Stomach (tissue), 4 donors: Measurements from ENCODE around the gene SMCHD1.

Source experiments
- CTCF ChIP-seq, 7 experiments: fragments of 450-650 bp in 4 of 7; fragments of 200-600 bp in 3 of 7; sonication (generic) in 3 of 7; IDR thresholded peaks; one replicate each; pipeline ENCODE4 v1.5.1; 2016 to 2019; ENCODE audit warnings: antibody characterized with exemption in 7 of 7, control low read depth in 2 of 7, mild to moderate bottlenecking in 1 of 7
- POLR2A ChIP-seq, 4 donors: fragments of 450-650 bp; IDR thresholded peaks; one replicate each; pipeline ENCODE4 v1.6.1; 2016; ENCODE audit warnings: antibody characterized with exemption in 4 of 4, control low read depth in 2 of 4, mild to moderate bottlenecking in 1 of 4, moderate library complexity in 1 of 4
- POLR2AphosphoS5 ChIP-seq, 3 donors: sonication (generic); formaldehyde crosslinking; IDR thresholded peaks; one replicate each; pipeline ENCODE4 v1.6.1; 2016; ENCODE audit warnings: antibody characterized with exemption in 3 of 3

GRCh38 chr18:2848247-2849246 is 193.0 kb downstream of the SMCHD1 start:
- no peak for TF ChIP-seq CTCF (IDR thresholded peaks at IDR 0.05)
- no peak for TF ChIP-seq POLR2A (IDR thresholded peaks at IDR 0.05)
- TF ChIP-seq POLR2AphosphoS5 (IDR thresholded peaks at IDR 0.05), result no peak
